Measurements from ENCODE around the gene VARS2. TPM values are rescaled to one million over a fixed set of nuclear protein-coding genes. Genes with fewer than 3 reads are reported as not detected.

The VARS2 gene
- total RNA-seq, 1 experiment from 2014 or later = 21.9 TPM

DNA sequence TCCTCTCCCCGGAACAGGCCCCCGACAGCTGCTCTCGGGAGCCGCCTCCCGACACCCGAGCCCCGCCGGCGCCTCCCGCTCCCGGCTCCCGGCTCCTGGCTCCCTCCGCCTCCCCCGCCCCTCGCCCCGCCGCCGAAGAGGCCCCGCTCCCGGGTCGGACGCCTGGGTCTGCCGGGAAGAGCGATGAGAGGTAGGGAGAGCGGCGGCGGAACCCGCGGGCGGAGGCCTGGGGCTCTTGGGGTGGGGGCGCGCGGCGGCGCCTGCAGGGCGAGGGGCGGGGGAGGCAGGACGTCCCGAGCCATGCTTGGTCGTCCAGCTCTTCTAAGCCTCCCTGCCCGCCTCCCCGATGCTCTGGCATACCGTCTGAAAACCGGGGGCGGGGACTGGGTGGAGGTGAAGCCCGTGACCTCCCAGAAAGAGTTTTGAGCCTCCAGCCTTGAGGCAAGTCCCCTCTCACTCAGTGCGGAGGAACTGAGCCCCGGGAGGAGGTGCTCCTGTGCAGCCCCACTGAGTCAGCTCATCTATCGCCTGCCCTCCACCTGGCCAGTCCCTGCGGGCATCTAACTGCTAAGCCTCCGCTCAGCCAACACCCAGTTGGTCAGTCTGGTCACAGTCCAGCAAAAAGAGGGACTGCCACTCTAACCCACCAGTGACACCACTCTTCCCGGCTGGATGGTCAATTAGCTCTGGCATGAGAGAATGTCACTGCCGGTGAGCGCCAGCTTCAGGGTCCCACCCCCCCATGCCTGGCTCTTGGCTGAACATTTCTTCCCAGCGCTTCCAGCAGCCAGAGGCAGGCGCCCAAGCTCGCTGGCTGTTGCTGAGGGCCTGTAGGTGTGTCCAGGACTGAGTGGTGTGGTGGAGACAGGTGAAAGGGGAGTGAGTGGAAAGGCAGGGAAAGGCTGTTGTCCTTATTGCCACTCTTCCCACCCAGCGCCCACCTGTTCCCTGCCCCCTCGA lies 29.2 kb upstream of the VARS2 start:
- DNase-seq (ENCODE audit: low read depth) = peak; percentile 74

DNA sequence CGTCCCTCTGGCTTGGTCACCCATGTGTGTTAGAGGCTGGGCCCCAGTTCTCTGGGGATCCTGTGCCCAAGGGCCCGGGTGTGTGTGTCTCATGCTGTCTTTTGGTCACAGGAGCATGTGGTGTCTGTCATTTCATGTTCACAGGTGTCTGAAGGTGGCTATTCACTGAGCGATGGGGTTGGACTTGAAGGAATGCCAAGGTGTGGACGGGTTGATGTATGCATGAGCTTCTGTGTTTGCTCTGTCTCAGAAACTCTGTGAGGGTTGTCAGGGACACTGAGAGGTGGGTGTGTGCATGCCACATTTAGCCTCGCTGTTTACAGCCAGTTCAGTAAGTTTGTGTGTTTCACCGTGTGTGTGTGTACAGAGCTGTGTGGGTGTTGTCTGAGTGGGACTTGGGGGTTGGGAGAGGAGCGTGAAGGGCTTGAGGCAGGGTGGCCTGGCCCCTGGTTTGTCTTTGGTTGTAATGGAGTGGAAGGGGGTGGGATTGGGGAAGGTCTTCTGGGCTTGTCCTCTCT lies 28.5 kb upstream of the VARS2 start:
- peak; percentile 19 for DNase-seq (ENCODE audit: low read depth)

DNA sequence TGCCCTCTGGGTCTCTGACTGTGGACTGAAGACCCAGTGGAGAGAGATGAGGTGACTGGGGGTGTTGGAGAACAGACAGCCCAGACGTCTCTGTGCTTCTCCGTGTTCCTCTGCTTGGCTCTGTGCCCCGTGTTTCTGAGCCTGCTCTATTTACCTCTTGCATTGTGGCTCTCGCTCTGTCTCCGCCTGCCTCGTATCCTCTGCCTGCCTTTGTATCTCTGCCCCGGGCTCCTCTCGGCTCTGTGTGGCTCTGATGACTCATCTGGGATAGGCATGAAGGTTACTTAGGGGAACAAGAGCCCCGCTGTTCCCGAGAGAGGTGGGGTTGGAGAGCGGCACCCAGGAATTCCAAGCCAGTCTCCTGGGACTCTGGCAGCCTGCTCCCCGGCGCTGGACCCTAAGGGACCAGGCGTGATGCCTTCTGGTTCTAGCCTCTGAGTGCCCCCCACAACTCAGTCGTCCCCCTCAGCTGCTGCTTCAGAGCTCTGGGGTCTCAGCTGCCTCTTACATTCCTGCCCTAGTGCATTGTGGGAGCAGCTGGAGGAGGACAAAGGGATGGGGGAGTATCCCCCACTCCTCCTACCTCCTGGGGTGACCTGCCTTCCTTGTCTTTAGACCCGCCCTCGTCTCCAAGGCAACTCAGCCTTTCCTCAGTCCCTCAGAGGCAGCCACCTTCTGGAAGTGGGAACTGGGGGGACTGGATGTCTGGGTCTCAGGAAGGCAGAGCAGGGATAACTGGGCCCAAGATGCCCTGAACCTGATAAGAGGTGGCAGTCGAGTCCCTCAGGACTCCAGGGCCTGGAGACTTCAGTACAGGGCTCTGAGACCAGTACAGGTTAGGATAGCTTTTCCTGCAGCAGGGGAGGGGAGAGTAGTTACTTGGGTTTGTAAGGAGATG lies 27.8 kb upstream of the VARS2 start:
- peak; percentile 90 for DNase-seq (ENCODE audit: low read depth)

DNA sequence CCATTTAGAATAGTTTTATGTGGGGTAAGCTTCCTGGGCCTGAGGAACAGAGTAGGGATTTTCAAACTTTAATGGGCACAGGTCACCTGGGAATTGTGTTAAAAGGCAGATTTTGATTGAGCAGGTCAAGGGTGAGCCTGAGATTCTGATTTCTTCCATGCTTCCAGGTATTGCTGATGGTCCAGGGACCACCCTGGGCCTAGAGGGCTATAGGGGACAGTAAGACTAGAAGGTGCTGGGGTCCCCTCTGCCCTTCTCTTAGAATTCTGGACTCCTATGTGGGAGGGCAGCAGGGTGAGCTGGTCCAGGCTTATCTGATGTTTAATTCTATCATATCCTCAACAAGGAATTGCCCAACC lies 27.2 kb upstream of the VARS2 start:
- no peak for DNase-seq (ENCODE audit: low read depth)

DNA sequence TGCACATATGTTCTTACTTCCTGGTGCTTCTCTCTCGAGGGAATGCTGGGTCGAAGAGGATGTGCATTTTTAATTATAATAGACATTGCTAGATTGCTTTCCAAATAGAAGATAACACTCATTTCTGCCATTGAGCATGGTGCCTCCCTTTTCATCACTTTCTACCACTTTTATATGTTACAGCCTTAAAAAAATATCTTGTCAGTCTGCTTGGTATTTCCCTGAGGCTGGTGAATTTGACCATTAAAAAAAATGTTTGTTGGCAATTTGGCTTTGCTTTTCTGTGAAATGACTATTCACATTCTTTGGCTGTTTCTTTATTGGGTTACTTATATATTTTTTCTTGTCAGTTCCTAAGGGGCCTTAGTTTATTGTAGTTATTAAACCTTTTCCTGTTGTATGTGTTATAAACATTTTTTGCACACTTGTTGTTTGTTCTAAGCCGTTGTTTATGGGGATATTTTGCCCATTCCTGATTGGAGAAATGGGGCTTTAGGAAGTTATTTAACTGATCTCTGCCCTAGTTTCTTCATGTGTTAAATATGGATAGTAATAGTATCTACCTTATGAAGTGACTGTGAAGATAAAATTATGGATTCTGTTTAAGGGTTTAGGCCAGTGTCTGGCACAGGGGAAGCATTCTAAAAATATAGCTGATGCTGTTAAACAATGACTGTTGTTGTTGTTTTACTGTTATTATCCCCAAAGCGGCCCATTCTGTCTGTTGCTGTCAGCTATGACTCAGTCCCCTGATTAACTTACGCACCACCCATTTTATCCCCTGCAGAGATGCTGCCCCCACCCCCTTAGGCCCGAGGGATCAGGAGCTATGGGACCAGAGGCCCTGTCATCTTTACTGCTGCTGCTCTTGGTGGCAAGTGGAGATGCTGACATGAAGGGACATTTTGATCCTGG lies 25.9 kb upstream of the VARS2 start:
- peak; percentile 67 for DNase-seq (ENCODE audit: low read depth)

DNA sequence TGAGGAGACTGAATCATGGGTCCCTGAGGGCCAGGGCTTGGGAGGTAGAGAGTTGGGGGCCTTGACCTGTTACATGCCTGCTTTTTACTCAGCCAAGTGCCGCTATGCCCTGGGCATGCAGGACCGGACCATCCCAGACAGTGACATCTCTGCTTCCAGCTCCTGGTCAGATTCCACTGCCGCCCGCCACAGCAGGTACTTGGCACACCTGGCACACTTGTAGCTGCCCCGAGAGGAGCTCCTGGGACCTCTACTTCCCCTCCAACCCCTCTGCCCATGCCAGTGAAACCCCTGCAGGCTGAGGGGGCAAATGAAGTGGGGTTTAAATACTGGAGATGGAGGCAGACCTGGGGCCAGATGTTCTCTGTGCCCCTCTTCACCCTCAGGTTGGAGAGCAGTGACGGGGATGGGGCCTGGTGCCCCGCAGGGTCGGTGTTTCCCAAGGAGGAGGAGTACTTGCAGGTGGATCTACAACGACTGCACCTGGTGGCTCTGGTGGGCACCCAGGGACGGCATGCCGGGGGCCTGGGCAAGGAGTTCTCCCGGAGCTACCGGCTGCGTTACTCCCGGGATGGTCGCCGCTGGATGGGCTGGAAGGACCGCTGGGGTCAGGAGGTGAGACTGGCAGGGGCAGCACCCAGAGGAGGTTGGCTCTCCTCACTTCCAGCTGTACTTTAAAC lies 25.1 kb upstream of the VARS2 start:
- no peak for DNase-seq (ENCODE audit: low read depth)

DNA sequence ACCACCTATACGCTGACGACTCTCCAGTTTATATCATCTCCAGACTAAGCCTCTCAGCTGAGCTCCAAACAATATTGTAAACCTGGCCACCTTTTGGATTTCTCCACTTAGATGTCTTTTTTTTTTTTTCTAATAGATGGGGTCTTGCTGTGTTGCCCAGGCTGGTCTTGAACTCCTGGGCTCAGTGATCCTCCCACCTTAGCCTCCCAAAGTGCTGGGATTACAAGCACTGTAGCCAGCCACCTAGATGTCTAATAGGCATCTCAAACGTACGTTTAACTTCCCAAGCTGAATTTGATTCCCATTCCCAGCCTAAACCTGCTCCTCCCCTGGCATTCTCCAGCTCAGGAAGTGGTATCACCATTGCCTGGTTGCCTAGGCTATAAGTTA lies 24.5 kb upstream of the VARS2 start:
- DNase-seq (ENCODE audit: low read depth) = no peak

DNA sequence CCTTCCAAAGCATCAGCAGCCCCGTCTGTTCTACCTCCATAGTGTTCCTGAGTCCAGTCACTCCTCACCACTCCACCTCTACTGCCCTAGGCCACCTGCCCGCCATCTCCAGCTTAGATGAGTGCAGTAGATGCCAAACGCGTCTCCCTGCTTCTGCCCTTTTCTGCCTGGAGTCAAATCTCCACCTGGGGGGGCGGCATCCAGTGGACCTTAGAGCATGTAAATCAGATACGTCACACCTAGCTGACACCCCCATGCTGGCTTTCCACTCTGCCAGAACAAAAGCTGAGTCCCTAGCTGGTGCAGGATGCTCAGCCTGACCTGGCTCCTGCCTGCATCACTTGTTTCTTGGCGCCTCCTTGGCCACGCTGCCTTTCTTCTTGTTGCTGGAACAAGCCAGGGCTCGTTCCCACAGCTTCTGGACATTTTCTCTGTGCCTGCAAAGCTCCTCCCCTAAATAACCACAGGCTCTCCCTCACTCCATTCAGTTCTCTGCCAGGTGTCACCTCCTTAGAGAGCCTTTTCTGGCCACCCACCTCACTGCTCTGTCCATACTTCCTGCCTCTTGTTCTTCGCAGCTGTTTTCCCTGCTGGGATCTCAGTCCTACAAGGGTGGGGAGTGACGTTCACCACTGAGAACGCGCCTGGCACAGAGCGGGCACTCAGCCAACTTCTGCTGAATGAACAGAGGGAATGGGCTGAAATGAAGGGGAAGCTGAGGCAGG lies 24.0 kb upstream of the VARS2 start:
- peak; percentile 69 for DNase-seq (ENCODE audit: low read depth)

DNA sequence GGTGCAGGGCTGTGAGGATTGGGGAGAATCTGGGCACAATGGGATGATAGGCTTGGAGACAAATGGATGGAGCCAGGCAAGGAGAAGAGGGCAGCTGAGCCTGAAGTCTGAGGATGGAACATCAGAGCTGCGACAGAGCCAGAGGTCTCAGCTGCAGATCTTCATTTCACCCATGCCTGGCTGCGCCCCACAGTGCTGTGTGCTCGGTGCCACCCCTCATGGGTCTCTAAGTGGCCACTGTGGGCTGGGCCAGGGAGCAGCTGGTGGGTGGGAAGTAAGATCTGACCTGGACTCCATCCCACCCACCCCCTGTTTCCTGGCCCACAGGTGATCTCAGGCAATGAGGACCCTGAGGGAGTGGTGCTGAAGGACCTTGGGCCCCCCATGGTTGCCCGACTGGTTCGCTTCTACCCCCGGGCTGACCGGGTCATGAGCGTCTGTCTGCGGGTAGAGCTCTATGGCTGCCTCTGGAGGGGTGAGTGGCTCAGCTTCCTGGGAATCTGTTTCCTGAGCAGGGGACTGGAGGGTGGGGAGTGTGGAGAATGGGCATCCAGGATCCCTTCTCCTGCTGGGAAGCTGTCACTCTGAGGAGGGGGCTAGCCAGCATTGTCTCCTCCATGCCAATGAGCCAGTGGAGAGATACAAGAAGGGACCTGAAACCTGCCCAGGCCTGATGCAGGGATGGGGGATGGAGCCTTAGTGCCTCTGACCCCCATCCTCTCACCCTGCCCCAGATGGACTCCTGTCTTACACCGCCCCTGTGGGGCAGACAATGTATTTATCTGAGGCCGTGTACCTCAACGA lies 23.2 kb upstream of the VARS2 start:
- no peak for DNase-seq (ENCODE audit: low read depth)

DNA sequence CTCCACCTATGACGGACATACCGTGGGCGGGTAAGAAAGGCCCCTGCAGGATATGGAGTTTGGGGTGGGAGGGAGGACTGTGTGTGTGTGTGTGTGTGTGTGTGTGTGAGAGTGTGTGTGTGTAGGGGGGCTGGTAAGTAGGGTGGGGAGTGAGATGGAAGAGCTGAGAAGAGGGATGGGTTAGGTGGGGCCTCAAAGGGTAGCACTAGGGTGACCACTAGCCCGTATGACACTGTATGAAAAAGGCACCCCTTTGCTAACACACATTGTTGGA lies 22.7 kb upstream of the VARS2 start:
- DNase-seq (ENCODE audit: low read depth) = no peak

DNA sequence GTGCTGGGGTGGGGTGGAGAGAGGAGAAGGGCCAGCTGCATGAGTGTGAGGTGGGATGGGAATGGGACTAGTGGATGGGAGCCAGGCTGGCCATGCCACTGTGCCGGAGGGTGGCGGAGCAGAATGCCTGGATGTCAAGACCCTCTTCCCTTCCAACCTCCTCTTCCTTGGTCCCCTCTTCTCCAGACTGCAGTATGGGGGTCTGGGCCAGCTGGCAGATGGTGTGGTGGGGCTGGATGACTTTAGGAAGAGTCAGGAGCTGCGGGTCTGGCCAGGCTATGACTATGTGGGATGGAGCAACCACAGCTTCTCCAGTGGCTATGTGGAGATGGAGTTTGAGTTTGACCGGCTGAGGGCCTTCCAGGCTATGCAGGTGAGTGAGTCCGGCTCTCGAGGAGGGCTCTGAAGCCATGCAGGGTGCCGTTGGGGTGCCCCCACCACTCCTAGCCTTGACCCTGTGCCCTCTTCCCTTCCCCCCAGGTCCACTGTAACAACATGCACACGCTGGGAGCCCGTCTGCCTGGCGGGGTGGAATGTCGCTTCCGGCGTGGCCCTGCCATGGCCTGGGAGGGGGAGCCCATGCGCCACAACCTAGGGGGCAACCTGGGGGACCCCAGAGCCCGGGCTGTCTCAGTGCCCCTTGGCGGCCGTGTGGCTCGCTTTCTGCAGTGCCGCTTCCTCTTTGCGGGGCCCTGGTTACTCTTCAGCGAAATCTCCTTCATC lies 22.1 kb upstream of the VARS2 start:
- DNase-seq (ENCODE audit: low read depth) = no peak

DNA sequence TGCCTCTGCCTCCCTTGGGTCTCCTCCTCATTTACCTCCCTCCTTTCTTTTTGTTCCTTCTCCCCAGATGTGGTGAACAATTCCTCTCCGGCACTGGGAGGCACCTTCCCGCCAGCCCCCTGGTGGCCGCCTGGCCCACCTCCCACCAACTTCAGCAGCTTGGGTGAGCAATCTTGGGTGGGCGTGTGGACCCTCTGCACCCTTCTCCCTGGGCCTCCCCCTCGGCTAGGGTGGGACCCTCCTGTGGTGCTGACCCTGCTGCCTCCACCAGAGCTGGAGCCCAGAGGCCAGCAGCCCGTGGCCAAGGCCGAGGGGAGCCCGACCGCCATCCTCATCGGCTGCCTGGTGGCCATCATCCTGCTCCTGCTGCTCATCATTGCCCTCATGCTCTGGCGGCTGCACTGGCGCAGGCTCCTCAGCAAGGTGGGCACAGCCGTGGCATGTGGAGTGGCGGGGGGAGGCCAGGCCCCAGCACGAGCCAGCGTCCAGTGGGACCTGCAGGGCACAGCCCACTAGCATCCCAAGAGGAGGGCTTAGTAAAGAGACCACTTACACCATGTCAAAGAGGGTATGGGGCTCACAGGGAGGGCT lies 20.9 kb upstream of the VARS2 start:
- DNase-seq (ENCODE audit: low read depth) = no peak

DNA sequence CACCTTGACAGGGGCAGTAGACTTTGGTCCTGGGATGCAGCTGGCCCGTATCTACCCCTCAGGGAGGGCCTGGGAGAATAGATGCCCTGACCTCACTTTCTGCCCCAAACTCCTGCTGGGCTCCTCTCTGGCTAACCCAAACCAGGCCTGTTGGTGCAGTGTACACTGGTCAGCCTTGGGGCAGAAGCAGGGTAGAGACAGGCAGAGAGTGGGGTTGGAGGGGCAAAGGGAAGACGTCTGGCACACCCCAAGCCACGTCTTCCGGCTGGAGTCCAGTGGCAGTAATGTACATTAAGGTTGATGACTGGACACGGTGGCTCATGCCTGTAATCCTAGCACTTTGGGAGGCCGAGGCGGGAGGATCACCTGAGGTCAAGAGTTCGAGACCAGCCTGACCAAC lies 20.4 kb upstream of the VARS2 start:
- DNase-seq (ENCODE audit: low read depth) = no peak

DNA sequence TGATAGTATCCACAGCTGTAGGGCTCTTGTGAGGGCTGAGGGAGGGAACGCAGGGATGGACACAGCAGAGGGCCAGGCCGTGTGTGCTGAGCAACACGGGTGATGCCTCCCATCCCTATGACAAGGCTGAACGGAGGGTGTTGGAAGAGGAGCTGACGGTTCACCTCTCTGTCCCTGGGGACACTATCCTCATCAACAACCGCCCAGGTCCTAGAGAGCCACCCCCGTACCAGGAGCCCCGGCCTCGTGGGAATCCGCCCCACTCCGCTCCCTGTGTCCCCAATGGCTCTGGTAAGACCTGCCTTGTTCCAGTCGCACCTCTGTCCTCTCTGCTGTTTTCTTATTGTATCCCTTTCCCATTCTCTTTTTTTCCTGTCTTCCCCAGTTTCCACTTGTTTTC lies 19.7 kb upstream of the VARS2 start:
- no peak for DNase-seq (ENCODE audit: low read depth)

DNA sequence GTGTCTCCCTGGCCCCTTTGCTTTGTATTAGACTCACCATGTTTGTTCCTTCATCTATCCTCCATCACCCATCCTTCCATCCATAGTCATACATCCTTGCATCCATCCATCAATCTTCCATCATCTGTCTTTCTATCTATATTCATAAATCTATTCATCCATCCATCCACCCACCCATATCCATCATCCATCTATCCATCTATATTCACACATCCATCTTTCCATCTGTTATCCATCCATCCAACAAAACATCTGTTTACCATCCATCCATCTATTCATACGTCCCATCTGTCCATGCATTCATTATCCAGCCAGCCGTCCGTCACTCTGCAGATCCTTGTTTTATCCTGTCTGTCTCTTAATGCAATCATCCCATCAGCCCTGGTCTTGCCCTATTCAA lies 19.1 kb upstream of the VARS2 start:
- DNase-seq (ENCODE audit: low read depth) = no peak

DNA sequence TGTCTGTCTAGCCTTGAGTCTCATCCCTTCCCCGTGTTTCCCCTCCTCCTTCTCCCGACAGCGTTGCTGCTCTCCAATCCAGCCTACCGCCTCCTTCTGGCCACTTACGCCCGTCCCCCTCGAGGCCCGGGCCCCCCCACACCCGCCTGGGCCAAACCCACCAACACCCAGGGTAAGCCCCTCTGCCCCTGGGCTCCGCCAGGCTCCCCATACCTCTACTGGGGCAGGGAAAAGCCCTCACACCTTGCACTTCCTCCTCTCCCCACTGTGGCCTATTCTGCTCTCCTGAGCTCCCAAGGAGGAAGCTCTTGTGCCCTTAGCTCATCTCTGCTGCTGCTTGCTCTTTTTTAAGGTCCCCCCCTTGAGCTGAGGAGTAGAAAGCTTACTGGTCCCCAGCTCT lies 18.7 kb upstream of the VARS2 start:
- no peak for DNase-seq (ENCODE audit: low read depth)

DNA sequence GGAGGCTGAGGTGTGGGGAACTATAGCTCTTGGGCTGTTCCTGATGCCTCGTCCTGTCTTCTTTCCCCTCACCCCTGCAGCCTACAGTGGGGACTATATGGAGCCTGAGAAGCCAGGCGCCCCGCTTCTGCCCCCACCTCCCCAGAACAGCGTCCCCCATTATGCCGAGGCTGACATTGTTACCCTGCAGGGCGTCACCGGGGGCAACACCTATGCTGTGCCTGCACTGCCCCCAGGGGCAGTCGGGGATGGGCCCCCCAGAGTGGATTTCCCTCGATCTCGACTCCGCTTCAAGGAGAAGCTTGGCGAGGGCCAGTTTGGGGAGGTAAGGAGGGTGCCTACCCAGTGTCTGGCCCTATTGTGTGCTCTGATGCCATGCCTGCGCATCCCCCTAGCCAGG lies 17.5 kb upstream of the VARS2 start:
- no peak for DNase-seq (ENCODE audit: low read depth)

DNA sequence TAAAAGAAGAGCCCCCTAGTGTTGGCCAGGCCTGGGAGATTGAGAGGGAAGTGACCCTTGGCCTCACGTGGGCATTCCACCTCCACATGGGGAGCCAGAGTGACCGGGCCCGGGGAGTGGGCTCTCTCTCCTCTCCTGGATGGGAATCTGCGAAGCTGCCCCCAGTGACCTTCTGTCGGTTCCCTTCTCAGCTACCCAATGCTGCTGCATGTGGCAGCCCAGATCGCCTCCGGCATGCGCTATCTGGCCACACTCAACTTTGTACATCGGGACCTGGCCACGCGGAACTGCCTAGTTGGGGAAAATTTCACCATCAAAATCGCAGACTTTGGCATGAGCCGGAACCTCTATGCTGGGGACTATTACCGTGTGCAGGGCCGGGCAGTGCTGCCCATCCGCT lies 16.2 kb upstream of the VARS2 start:
- no peak for DNase-seq (ENCODE audit: low read depth)

All from LHCN-M2 (cell line).